ENCODE measurements around the gene SLC6A3.

SLC6A3 gene

GRCh38 chr5:1418238-1418920 is 26.9 kb downstream of the SLC6A3 start:
- no peak for DNase-seq

GRCh38 chr5:1417586-1418225 is 27.5 kb downstream of the SLC6A3 start:
- DNase-seq: no peak

GRCh38 chr5:1416856-1417469 is 28.3 kb downstream of the SLC6A3 start:
- no peak for DNase-seq

DNA sequence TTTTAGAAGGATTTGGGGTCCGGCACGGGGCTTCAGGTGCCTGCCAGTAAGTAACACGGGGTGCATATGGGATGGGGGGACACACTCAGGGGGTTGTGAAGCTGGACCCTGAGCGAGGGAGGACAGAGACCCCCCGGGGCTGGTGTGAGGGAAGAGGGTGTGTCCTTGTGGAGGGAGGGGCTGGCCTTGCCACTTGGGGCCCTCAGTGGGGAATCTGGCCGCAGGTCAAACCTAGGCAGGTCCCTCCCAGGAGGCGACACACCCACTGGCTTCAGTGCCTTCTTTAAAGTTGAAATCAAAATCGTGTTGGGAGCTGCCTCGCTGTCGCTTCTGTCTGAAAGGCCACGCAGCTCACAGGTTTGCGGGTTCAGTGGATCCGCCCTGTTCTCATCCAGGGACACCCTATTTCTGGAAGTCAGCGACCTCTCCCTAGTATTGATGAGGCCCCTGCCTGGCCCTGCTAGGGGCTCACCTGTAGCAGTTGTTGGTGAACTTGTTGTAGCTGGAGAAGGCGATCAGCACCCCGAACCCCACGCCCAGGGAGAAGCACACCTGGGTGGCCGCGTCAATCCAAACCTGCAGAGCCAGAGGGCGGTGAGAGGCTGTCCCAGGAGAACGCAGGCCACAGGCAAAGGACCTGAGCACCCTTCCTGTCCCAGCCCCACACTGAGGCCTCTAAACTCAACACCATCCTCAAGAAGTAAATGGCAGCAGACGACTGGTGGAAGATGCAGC is 29.4 kb downstream of the SLC6A3 start:
- DNase-seq: no peak

DNA sequence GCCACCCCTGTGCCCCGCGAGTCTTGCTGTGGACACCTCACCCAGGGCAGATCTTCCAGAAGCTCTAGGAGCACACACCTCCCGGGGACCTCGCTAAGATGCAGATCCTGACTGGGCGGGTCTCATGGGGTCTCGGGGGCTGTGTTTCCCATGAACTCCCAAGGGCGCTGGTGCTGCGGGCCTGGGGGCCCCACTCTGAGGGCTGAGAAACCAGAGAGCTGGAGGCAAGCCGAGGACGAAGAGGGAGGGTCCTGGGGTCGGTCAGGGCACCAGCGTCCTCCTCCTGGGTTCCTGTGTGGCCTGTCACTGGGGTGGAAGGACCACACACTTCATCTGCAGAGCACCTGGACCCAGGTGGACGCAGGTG is 30.2 kb downstream of the SLC6A3 start:
- no peak for DNase-seq

- DNase-seq: no peak
Observed at GRCh38 chr5:1414311-1415058, 30.8 kb downstream of the SLC6A3 start.

GRCh38 chr5:1413611-1414241 is 31.5 kb downstream of the SLC6A3 start:
- DNase-seq: no peak

DNA sequence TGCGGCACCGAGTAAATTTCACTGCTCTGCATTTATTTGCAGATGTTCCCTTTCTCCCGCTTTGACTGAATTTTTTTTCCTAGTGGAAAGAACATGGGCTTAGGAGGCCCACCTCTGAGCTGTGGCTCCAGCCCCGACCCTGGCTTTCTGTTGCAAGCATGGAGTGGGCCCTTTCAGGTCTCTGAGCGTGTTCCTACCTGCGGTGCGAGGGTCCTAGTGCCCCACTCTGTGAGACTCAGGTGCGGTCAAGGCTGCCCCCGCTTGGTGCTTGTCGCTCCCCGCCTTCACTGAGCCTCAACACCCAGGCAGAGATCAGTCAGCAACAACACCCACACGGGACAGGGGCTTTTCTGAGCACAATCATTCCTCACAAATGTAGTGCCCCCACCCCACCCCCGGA is 32.0 kb downstream of the SLC6A3 start:
- no peak for DNase-seq

DNA sequence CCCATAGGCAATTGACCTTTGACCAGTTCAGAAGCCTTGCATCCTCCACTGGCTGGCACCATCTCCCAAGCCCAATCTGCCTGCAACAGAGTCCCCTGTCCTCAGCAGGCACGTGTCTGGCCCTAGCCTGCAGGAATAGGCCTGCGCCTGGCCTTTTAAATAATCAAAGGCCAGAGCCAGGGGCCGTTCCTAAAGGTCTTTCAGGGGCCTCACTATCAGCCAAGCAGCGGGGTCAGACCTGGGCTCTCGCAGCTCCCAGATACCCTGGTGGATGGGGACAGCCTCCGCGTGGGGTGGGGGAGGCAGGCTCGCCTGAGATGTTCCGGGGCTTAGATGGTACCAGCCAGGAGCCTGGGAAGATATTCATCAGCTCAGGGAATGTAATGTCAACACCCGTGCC is 32.6 kb downstream of the SLC6A3 start:
- no peak for DNase-seq

DNA sequence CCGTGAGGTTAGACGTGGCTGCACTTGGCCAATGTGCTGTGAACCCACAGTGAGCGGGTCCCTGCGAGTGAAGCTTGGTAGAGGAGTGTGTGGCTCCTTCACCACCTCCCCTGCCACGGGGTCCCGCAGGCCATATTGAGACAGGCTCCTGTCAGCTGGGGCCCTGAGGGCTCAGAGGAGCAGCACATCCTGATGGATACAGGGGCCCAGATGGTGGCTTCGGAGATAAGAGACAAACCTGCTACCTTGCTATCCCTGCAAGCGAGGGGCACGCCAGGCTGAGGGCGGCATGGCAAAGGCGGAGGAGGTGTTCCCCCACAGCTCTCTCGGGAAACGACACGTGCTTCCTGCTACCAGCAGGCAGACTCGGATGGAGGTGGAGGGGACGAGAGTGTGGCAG is 33.1 kb downstream of the SLC6A3 start:
- no peak for DNase-seq

DNA sequence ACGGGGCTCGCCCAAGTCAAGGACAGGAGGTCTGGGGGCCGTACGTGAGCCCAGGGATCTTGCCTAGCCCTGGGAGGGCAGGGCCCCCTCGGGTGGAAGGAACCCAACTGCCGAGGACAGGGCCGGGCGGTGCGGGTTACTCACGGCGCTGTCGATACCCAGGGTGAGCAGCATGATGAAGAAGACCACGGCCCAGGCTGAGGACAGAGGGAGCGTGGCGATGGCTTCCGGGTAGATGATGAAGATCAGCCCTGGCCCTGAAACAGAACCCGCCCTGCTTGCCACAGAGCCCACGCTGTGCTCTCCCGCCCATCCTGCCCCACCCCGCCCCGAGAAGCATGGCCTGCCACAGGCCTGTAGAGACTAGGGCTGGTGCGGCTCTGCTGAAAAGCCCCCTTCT is 34.1 kb downstream of the SLC6A3 start:
- DNase-seq: no peak

DNA sequence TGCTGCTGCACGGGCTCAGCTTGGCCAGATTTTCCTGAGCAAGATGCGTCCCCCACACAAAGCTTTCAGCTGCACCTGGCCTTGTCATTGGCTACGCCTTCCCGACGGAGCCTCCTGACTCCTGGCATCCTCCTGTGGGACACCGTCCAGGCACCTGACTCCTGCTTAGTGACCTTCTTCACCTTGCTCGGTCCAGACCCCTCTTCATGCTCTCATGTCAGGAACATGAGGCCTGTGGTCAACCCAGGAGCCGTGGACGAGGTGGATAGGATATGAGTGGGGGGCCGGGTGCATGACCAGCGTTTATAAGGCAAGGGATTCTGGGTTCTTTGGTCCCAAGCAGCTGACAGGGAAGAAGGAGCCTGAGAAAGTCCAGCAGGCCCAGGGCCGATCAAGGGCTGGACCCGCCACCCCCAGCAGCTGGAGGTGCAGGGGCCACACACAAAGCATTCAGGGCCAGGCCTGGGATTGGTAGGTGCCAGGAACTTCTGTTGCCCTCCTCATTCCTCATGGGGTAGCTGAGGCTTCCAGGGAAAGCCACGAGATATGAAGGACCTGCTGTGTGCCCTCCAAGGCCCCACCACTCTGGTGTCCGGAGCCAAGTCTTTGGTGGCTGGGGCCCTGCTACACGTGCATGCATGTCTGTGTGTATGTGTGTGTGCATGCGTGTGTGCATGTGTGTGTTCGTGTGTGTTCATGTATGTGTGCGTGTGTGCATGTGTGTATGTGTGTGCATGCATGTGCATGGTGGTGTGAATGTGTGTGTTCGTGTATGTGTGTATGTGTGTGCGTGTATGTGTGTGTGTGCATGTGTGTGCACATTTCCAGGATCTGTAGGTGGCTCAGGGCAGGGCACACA is 34.9 kb downstream of the SLC6A3 start:
- DNase-seq: no peak

DNA sequence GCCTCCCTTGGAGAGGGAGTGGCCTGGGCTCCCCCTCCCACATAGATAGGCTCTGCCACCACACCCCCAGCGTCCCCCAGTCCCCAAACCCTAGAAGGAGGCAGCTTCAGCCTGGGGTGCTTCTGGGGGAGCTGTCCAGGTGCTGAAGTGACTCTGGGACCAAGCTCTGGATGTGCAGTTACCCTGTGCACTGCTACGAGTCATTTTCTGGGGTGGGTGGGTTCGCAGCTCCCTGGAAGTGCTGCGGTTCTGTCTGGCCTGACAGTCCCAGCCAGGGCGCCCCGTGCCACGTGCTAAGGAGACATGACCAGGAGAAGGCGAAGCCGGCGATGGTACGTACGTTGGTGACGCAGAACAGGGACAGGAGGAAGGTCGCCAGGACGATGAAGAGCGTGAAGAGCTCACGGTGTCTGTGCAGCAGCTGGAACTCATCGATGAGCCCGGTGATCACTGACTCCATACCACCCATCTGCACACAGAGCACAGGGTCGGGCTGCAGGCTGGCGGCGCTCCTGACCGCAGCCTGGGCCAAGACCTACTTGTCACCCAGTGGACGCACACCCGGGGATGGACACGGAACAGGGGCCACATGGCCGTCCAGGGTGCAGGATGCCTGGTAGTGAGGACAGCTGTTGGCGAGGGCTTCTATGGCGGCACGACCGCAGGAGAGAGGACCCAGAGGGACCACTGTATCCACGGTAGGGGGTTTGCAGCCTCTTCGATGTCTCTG is 35.7 kb downstream of the SLC6A3 start:
- DNase-seq: no peak

DNA sequence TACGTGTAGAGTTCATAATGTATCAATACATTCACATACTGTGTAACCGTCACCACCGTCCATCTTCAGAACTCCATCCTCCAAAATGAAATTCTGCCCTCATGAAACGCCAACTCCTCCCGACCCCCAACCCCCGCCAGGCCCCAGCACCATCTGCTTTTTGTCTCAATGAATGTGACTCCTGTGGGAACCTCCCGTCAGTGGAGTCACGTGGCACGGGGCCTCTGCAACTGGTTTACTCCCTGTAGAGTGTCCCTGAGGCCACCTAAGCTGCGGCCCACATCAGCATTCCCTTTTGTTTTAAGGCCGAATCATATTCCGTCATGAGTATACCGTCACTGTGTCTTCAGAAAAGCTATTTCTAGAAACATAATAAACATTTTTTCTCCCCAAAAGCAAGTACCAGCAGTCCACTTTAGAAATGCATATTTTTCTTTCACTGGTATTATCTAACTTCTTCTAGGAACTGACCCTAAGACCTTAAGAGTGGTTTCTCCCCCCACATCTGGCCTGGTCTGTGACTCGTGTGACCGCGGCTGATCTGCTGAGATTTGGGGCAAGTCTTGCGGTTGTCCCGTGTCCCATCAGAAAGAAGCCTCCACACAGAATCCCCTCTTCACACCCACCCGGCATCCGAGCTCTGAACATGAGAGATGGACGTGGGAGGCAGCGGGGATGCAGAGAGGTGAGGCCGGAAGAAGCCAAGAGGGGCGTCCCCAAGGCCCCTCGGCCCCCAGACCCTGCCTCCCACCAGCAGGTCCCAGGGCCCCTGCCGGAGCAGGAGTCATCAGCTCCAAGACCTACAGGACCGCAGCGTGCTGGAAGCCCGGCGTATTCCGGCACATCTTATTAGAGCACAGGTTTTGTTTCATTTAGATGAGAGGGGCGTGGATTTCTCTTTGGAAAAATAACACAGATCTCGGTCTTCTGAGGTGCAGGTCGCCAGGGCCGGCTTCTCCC is 38.3 kb downstream of the SLC6A3 start:
- no peak for DNase-seq

DNA sequence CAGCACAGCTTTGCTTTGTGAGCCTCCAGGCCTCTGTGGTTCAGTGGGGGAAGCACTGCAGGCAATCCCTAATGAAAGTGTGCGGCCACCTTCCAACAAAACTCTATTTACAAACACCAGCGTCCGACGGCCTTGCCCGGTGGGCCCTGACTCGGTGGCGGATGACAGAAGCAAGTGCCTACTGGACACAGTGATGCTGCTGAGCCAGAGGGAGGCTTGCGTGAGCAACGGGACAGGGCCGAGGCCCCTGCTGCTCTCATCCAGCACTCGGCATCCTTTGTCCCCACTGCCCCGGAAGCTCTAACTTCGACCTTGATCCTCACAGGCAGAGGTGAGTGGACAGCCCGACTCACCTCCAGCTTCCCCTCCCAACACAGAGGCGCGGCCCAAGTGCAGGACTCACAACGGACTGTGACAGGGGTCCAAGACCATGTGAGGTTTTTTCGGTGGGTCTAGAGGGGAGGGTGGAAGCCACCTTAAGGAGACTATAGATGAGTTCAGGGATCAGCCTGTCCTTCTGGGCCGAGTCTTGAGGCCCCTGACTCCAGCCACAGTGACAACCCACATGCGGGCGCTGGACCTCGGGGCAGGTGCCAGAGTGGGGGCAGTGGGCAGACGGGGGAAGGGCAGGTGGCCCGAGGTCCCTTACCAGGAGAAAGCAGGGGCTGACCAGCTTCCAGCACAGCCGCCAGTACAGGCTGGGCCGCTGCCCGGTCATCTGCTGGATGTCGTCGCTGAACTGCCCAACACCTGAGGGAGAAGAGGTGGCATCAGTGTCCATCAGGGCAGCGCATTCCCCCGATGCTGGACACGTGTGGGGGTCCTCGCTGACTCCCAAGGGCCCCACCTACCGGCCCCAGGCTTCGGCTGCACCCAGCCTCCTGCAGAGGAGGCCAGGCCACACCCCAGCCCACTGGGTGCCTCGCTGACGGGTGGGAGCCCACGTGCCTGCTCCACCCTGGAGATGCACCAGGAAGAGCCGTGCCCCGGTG is 39.4 kb downstream of the SLC6A3 start:
- DNase-seq: no peak

DNA sequence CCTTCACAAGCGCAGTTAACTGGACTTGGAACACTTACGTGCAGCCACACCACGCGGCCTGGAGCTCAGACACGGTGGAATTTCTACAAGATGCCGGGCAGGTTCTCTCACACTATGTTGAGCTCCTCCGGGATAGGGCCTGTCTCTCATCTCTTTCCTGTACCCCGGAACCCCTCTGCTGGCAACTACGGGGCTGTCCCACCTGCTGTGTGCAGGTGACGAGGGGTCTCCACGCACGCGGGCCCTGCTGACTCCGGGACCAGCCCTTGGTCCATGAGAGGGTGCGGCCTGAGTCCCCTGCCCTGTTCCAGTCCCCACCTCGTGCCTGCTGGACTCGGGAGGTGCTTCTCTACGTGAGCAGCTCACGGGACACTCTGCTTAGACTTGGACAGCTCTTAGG is 40.1 kb downstream of the SLC6A3 start:
- DNase-seq: no peak

DNA sequence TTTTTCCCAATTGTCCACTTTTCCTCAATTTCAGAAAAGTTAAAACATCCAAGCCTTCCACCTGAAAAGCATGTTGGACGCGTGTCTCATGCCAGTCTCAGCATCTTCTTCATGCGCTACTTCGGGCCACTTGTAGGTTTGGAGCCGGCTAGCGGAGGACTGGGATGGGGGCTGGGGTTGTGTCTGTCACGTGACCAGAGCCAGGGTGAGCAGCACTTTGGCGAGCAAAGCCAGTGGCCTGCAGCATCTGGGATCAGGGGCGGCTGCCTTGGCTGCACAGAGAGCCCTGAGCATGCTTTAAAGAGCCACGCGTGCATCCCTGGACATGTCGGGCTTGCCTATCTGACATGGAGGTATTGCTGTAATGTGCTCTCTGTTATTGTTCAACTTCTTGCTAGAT is 41.2 kb downstream of the SLC6A3 start:
- no peak for DNase-seq

DNA sequence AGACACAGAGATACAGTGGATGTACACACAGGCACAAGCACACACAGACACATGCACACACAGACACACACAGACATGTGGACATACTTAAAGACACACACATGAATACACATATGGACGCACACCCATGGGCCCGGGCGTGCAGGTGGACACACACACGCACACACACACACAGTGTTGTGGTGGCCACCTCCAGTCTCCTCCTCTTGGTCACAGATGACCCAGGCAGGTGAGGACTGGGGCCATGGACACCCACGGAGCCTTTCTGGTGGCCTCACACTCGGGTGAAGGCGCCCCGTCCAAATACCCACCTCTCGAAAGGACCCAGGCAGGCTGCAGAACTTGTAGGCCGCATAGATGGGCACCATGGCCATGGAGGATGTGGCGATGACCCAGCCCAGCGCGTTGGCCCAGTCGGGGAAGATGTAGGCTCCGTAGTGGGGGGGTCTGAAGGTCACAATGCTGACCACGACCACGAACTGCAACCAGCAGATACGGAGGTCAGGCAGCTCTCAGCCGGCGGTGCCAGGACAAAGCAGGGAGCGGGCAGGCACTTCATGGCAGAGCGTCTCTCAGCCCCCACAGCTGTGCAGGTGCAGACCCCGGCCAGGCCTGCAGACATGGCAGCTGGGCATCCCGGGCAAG is 42.5 kb downstream of the SLC6A3 start:
- DNase-seq: no peak

Data from NCI-H1048 (cell line).